Ovary (tissue), 9 donors: ENCODE measurements around the gene HLA-DPA1. TPM values are rescaled to one million over a fixed set of nuclear protein-coding genes. Genes with fewer than 3 reads are reported as not detected.

ENCODE experiments used
- DNase-seq, 5 donors: peaks; one replicate each; pipeline ENCODE4 v3.0.0-alpha.2; 2019 to 2020
- H3K27ac ChIP-seq, 2 donors: fragments of 200-600 bp; one replicate each; pipeline versions ENCODE4 v1.5.1 to v1.8.0; 2019 to 2022
- H3K27me3 ChIP-seq: fragments of 200-600 bp; one replicate; pipeline ENCODE4 v1.8.0; 2022
- H3K36me3 ChIP-seq: fragments of 200-600 bp; sonication (generic); one replicate; pipeline ENCODE4 v1.5.1; 2019
- H3K4me1 ChIP-seq: one replicate; pipeline ENCODE4 v1.8.1; 2013; ENCODE audit warnings: mild to moderate bottlenecking, moderate library complexity; ENCODE audit not compliant: insufficient read depth
- H3K4me3 ChIP-seq: fragments of 200-600 bp; sonication (generic); one replicate; pipeline ENCODE4 v1.5.1; 2017
- H3K9me3 ChIP-seq, 2 donors: fragments of 200-600 bp in 1 of 2; sonication (generic) in 1 of 2; one replicate each; pipeline versions ENCODE4 v1.5.1 to v1.8.1; 2013 to 2019; ENCODE audit warnings: mild to moderate bottlenecking in 1 of 2, moderate library complexity in 1 of 2
- CTCF ChIP-seq, 3 donors: fragments of 450-650 bp in 2 of 3; fragments of 200-600 bp in 1 of 3; IDR thresholded peaks; one replicate each; pipeline versions ENCODE4 v1.5.1 to v1.8.0; 2016 to 2022; ENCODE audit warnings: antibody characterized with exemption in 3 of 3, mild to moderate bottlenecking in 1 of 3
- EP300 ChIP-seq: sonication (generic); formaldehyde crosslinking; IDR thresholded peaks from one replicate; pipeline ENCODE4 v1.6.1; 2017; ENCODE audit warnings: antibody characterized with exemption
- POLR2A ChIP-seq: fragments of 450-650 bp; IDR thresholded peaks from one replicate; pipeline ENCODE4 v1.6.1; 2017; ENCODE audit warnings: antibody characterized with exemption, mild to moderate bottlenecking, moderate library complexity
- WGBS, 3 donors: extraction: QIAGEN DNeasy Blood & Tissue Kit in 1 of 3; methylation state at CpG; one replicate each; pipeline versions ENCODE4 v1.1.5 to v1.1.7; 2013 to 2017; 5-methylcytosine and 5-hydroxymethylcytosine counted together
- intact Hi-C, 4 donors: fragments of 100-400 bp; cut with DNase I; formaldehyde crosslinking; loops; one replicate each; pipeline versions ENCODE4 v1.11.0 to v1.15.1; 2022 to 2023
- polyA plus RNA-seq, 2 donors: library from polyadenylated mRNA; stranded (reverse); fragments of 200-250 nt in 1 of 2; fragments of 350-450 nt in 1 of 2; fragmentation: Illumina TruSeq in 1 of 2; extraction: RNeasy Lipid Tissue Mini Kit (QIAGEN cat#74804) in 1 of 2; gene quantifications; one replicate each; pipeline ENCODE4 v1.2.3, GENCODE V29; 2013 to 2014
- total RNA-seq, 7 donors: library from RNA; depleted of rRNA in 2 of 7; stranded (reverse); fragments of >200 nt in 2 of 7; fragmentation: NEBNext Ultra II Directional in 3 of 7; extraction: Animal tissue kit (Norgen Biotek cat#: 25700) in 3 of 7; gene quantifications; one replicate each; pipeline versions ENCODE4 v1.1.0 to v1.2.4, GENCODE V29; 2016 to 2023
- donor health status: DM: no; HTN: no; CAD: no; lungs with moderate emphysema.
- donor health status: DM: no; HTN: no; CAD: no.
- donor health status: Bipolar disorder and iron deficiency.
- donor health status: DM: yes; HTN: yes; CAD: no.
- donor health status: DM: no; HTN: no; CAD: no.
- donor health status: DM: yes; HTN: yes; CAD: no.

The HLA-DPA1 gene
- total and polyA plus RNA-seq, 9 donors: 11.8 to 304 (median 46.8) TPM

- intact Hi-C loops: loop anchor here in 2 of 4 donors (10.0 kb wide), 1 partner anchor 74 kb away; no protein-coding TSS in a partner anchor
These were observed 14.9 kb upstream of the HLA-DPA1 start for GRCh38 chr6:33088258-33088930.

GRCh38 chr6:33085627-33086026, 12.2 kb upstream of the HLA-DPA1 start:
- Histone ChIP-seq H3K9me3 (no peaks in the 10 kb centered on the region), H3K27ac (no peak overlapping the region), H3K36me3 (no peaks in the 10 kb centered on the region), H3K4me1 (peaks cover 2% of the 10 kb centered on the region), H3K4me3 (no peak overlapping the region), H3K27me3 (no peaks in the 10 kb centered on the region)
- no peak for TF ChIP-seq EP300
- TF ChIP-seq POLR2A: no peak
- 66 to 84% (median 68%) methylated on average over 7 to 8 of the region's 8 CpGs for WGBS, 3 donors
- intact Hi-C loops: loop anchor here in 2 of 4 donors (10.0 kb wide), 1 partner anchor 71 kb away; no protein-coding TSS in a partner anchor
- no peak for DNase-seq

More at GRCh38 chr6:33088258-33088930, 14.9 kb upstream of the HLA-DPA1 start:
- DNase-seq: no peak
- no peak for TF ChIP-seq POLR2A
- no peak for TF ChIP-seq EP300
- TF ChIP-seq CTCF (IDR thresholded peaks at IDR 0.05): no peak
- 58 to 81% (median 70%) methylated on average over 3 of the region's 3 CpGs for WGBS, 3 donors
- Histone ChIP-seq H3K9me3 (no peaks in the 10 kb centered on the region), H3K27me3 (no peaks in the 10 kb centered on the region), H3K4me1 (no peaks in the 10 kb centered on the region), H3K27ac (no peak overlapping the region), H3K4me3 (no peak overlapping the region), H3K36me3 (no peaks in the 10 kb centered on the region)

DNA sequence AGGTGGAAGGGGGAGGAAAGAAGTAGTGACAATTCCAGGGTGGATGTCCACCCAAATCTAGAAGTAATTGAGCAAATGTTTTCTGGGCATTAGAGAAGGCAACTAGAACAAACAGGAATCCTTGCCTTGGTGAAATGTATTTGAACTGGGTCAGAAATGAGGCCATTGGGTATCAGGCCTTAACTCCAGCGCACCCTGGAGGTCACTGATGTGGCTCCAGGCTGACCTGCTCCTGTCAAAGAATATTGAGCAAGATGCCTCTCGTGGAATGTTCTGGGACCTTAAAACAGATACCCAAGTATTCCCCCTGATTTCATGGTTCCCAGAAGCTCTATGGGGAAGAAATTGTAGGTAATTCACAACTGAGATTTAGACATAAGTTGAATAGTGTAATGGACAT, 9.3 kb upstream of the HLA-DPA1 start:
- Histone ChIP-seq H3K4me3 (no peak overlapping the region), H3K27me3 (no peaks in the 10 kb centered on the region), H3K36me3 (no peaks in the 10 kb centered on the region), H3K9me3 (no peaks in the 10 kb centered on the region), H3K27ac (no peak overlapping the region), H3K4me1 (peaks cover 2% of the 10 kb centered on the region)
- TF ChIP-seq EP300: no peak
- TF ChIP-seq CTCF (IDR thresholded peaks at IDR 0.05): peak in 2 of 3 donors; percentile 8 to 76
- intact Hi-C loops: loop anchor here in 2 of 4 donors (10.0 kb wide), 1 partner anchor 68 kb away; no protein-coding TSS in a partner anchor
- DNase-seq: no peak
- WGBS, 3 donors: 0 to 90% (median 48%) methylated on average over 2 of the region's 2 CpGs

- DNase-seq: no peak
- TF ChIP-seq POLR2A (no peak), CTCF (IDR thresholded peaks at IDR 0.05) (no peak), EP300 (no peak)
- Histone ChIP-seq H3K27me3 (no peaks in the 10 kb centered on the region), H3K4me1 (peaks cover 2% of the 10 kb centered on the region), H3K27ac (peak overlapping the region; percentile 83 to 84), H3K36me3 (no peaks in the 10 kb centered on the region), H3K4me3 (peak overlapping the region; percentile 40), H3K9me3 (no peaks in the 10 kb centered on the region)
- intact Hi-C loops: loop anchor here in 2 of 4 donors (10.0 kb wide), 1 partner anchor 66 kb away; no protein-coding TSS in a partner anchor
- WGBS, 3 donors: 64 to 80% (median 76%) methylated on average over 15 to 16 of the region's 16 CpGs
These were observed 7.8 kb upstream of the HLA-DPA1 start for GRCh38 chr6:33081098-33081824.
